Panc1 (cell line): ENCODE data around the gene ASCC1. TPM values are rescaled to one million over a fixed set of nuclear protein-coding genes. Genes with fewer than 3 reads are reported as not detected.

Source experiments
- ATAC-seq: fragments of 200-7000 bp; cut with Tn5 transposase; 2 replicates; pipeline ENCODE4 v1.9.1; 2020; ENCODE audit warnings: mild to moderate bottlenecking, moderate library complexity
- BruUV-seq: library from RNA; stranded (reverse); fragments of 400-500 nt; replicated peaks from 2 replicates; lab custom pipeline; 2021; lab: Mats Ljungman, UMichigan
- CTCF ChIA-PET: fragments of 300-600 bp; sonication (Branson Sonifier 250); formaldehyde crosslinking; loops from one replicate; lab custom pipeline; 2022; ENCODE audit warnings: antibody characterized with exemption; lab: Charles Lee
- POLR2A ChIA-PET: fragments of 300-600 bp; sonication (Branson Sonifier 250); formaldehyde crosslinking; loops from one replicate; lab custom pipeline; 2022; ENCODE audit warnings: antibody characterized with exemption; lab: Charles Lee
- DNase-seq: peaks from one replicate; pipeline ENCODE4 v3.0.0-alpha.2; 2010; ENCODE audit warnings: low read depth, low spot score
- H3K27ac ChIP-seq: 2 replicates; pipeline ENCODE4 v1.5.1; 2011; ENCODE audit warnings: mild to moderate bottlenecking, low read length, inconsistent platforms
- H3K27me3 ChIP-seq: fragments of 200-500 bp; sonication (Bioruptor generic); 2 replicates; pipeline ENCODE4 v1.6.0; 2014; ENCODE audit warnings: low read length, inconsistent platforms; ENCODE audit not compliant: control insufficient read depth, insufficient read depth
- H3K36me3 ChIP-seq: fragments of 200-500 bp; sonication (Bioruptor generic); 2 replicates; pipeline ENCODE4 v1.5.1; 2014; ENCODE audit warnings: inconsistent platforms, mild to moderate bottlenecking, low read length, moderate library complexity; ENCODE audit not compliant: control insufficient read depth, insufficient read depth
- H3K4me1 ChIP-seq: 2 replicates; pipeline ENCODE4 v1.5.1; 2011; ENCODE audit warnings: inconsistent platforms, mild to moderate bottlenecking, low read length, moderate library complexity; ENCODE audit not compliant: control insufficient read depth, insufficient read depth
- H3K4me3 ChIP-seq, 2 experiments: 2 replicates each; pipeline ENCODE4 v1.5.1; 2011 to 2012; ENCODE audit warnings: low read depth in 2 of 2, low read length in 2 of 2, mild to moderate bottlenecking in 2 of 2, inconsistent platforms in 1 of 2, moderate library complexity in 1 of 2
- H3K9me3 ChIP-seq: fragments of 200-500 bp; sonication (Bioruptor generic); 2 replicates; pipeline ENCODE4 v1.5.1; 2014; ENCODE audit warnings: low read depth, mild to moderate bottlenecking, inconsistent platforms, low read length, moderate library complexity; ENCODE audit not compliant: control insufficient read depth, insufficient read depth
- POLR2AphosphoS5 ChIP-seq: IDR thresholded peaks from 2 replicates; pipeline ENCODE4 v1.6.1; 2012; ENCODE audit warnings: mild to moderate bottlenecking, low read depth, low read length, moderate library complexity
- SIN3A ChIP-seq: IDR thresholded peaks from 2 replicates; pipeline ENCODE4 v1.6.1; 2012; ENCODE audit warnings: low read depth, mild to moderate bottlenecking, low read length, moderate library complexity, borderline replicate concordance; ENCODE audit not compliant: insufficient read depth
- TCF7L2 ChIP-seq: IDR thresholded peaks from 2 replicates; pipeline ENCODE4 v1.6.1; 2011; ENCODE audit warnings: mild to moderate bottlenecking, low read depth, low read length, inconsistent platforms
- in situ Hi-C: cut with HindIII; loops from 2 replicates; pipeline ENCODE4 v1.10.0; 2016; ENCODE audit warnings: low sequenced_read_pairs, low pct_unique_long_range_greater_than_20kb
- intact Hi-C: fragments of 100-400 bp; cut with micrococcal nuclease; formaldehyde crosslinking; loops from one replicate; pipeline ENCODE4 v1.10.0; 2022; ENCODE audit not compliant: unreplicated experiment
- total RNA-seq: library from RNA; stranded (reverse); gene quantifications from one replicate; pipeline ENCODE4 v1.2.1, GENCODE V29; 2021; ENCODE audit not compliant: unreplicated experiment
- TF ChIP-seq, protein P1 (sequence below): fragments of 450-650 bp; IDR thresholded peaks from 2 replicates; pipeline ENCODE4 v1.5.1; 2017; ENCODE audit warnings: mild to moderate bottlenecking
- TF ChIP-seq, protein P2 (sequence below), 2 experiments: IDR thresholded peaks; 2 replicates each; pipeline ENCODE4 v1.6.1; 2011 to 2012; ENCODE audit warnings: low read depth in 2 of 2, control low read depth in 1 of 2, low read length in 1 of 2, mild to moderate bottlenecking in 1 of 2, moderate library complexity in 1 of 2; ENCODE audit not compliant: insufficient read depth in 1 of 2

ASCC1 gene
- total RNA-seq, 1 experiment from 2014 or later, result 114 TPM

DNA sequence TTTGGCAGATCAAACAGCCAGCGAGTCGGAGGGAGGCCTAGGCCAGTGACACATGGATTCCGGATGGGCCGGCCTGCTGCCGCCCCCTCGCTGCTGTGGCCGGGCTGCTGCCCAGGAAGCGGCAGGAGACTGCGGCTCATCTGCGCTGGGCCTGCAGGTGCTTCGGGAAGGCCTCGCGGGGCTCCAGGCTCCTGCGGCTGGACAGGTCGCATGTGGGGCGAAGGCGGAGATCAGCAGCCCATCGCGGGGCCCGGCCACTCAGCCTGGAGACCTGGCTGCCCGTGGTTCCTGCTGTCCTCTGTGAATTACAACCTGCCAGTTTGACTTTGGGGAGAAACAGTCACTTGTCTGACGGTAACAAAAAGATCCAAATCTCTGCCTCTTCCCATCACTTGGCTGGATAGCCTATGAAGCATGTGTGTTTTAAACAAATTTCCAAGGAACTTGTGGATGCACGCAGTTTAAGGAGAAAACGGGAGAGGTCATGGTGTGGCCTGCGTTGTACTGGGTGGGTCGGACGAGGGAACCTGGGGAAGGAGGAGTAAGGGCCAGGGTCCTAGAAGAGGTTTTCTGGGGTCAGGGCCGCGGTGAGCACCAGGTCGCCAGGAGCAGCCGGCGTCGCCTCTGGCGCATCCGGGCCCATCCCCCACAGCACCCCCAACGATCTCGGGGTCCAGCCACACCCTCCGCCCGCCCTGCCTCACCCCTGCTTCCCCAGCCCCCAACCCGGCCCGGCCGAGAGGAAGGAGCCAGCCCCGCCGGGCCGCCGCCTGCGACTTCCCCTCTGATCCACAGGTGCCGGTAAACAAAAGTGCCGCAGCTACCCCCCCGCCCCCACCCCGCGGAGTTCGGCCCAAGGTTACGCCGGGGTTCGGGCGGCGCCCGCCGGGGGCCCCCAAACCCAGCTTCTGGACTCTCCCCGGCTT is 129.3 kb downstream of the ASCC1 start:
- peaks cover 12% of the 10 kb centered on the region for H3K4me1 ChIP-seq
- no peak overlapping the region; the same call in 1 of the 2 replicates for H3K27ac ChIP-seq
- no peaks in the 10 kb centered on the region for H3K27me3 ChIP-seq
- no peaks in the 10 kb centered on the region for H3K9me3 ChIP-seq
- BruUV-seq, result no TSS peak
- ChIA-PET POLR2A (no interaction called here), CTCF (no interaction called here)
- no peak for DNase-seq
- in situ Hi-C loops, result no loop called here
- H3K36me3 ChIP-seq, result no peaks in the 10 kb centered on the region; the same call in 1 of the 2 replicates
- no peak for ATAC-seq
- intact Hi-C loops, result no loop called here
- no peak overlapping the region for H3K4me3 ChIP-seq
- TF ChIP-seq POLR2AphosphoS5 (no peak), TCF7L2 (no peak), SIN3A (no peak)
- TF ChIP-seq, protein P1, sequence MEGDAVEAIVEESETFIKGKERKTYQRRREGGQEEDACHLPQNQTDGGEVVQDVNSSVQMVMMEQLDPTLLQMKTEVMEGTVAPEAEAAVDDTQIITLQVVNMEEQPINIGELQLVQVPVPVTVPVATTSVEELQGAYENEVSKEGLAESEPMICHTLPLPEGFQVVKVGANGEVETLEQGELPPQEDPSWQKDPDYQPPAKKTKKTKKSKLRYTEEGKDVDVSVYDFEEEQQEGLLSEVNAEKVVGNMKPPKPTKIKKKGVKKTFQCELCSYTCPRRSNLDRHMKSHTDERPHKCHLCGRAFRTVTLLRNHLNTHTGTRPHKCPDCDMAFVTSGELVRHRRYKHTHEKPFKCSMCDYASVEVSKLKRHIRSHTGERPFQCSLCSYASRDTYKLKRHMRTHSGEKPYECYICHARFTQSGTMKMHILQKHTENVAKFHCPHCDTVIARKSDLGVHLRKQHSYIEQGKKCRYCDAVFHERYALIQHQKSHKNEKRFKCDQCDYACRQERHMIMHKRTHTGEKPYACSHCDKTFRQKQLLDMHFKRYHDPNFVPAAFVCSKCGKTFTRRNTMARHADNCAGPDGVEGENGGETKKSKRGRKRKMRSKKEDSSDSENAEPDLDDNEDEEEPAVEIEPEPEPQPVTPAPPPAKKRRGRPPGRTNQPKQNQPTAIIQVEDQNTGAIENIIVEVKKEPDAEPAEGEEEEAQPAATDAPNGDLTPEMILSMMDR, result no peak
- TF ChIP-seq, protein P2, sequence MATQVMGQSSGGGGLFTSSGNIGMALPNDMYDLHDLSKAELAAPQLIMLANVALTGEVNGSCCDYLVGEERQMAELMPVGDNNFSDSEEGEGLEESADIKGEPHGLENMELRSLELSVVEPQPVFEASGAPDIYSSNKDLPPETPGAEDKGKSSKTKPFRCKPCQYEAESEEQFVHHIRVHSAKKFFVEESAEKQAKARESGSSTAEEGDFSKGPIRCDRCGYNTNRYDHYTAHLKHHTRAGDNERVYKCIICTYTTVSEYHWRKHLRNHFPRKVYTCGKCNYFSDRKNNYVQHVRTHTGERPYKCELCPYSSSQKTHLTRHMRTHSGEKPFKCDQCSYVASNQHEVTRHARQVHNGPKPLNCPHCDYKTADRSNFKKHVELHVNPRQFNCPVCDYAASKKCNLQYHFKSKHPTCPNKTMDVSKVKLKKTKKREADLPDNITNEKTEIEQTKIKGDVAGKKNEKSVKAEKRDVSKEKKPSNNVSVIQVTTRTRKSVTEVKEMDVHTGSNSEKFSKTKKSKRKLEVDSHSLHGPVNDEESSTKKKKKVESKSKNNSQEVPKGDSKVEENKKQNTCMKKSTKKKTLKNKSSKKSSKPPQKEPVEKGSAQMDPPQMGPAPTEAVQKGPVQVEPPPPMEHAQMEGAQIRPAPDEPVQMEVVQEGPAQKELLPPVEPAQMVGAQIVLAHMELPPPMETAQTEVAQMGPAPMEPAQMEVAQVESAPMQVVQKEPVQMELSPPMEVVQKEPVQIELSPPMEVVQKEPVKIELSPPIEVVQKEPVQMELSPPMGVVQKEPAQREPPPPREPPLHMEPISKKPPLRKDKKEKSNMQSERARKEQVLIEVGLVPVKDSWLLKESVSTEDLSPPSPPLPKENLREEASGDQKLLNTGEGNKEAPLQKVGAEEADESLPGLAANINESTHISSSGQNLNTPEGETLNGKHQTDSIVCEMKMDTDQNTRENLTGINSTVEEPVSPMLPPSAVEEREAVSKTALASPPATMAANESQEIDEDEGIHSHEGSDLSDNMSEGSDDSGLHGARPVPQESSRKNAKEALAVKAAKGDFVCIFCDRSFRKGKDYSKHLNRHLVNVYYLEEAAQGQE (IDR thresholded peaks at IDR 0.05; ENCODE audit: insufficient read depth in 1 of 2, low read depth in 2 of 2, low read length in 1 of 2), result no peak

DNA sequence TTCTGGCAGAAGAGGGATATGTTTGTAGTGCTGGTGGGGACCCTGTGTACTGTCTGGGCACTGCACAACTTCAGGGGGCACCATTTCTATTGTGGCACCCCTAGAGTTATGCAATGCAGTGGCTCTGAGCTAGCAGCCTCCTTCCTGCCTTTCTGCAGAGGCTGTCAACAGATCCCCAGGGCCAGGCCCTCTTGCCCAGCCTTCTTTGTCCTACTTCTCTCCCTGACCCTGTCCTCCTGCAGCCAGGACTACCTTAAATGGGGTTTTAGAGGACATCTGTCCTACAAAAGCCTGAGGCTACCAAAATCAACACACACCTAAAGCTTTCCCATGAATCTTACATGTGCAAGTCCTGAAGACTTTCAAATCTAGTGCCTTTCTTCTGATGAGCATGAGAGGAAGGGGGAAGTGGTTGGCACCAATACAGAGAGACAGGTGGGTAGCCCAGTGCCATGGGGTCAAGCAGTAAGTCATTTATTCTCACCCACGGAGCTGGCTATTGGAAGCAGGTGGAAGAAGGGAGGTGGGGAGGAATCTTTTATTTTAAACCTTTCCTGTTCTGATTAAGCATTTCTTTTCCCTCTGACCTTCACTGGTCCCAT is 130.1 kb downstream of the ASCC1 start:
- Histone ChIP-seq H3K36me3 (no peaks in the 10 kb centered on the region), H3K4me1 (peaks cover 20% of the 10 kb centered on the region), H3K27ac (no peak overlapping the region), H3K4me3 (no peak overlapping the region), H3K9me3 (no peaks in the 10 kb centered on the region), H3K27me3 (no peaks in the 10 kb centered on the region)
- ATAC-seq (no peak), DNase-seq (no peak)
- in situ Hi-C loops, result no loop called here
- CTCF ChIA-PET, result interaction anchor here (0.6 kb wide), 1 partner anchor 37 kb away, joined by 4 read pairs; no protein-coding TSS in a partner anchor
- TF ChIP-seq, protein P2 (IDR thresholded peaks at IDR 0.05; ENCODE audit: insufficient read depth in 1 of 2, low read depth in 2 of 2, low read length in 1 of 2), result no peak
- POLR2A ChIA-PET, result no interaction called here
- intact Hi-C loops, result no loop called here
- no TSS peak for BruUV-seq
